Endothelial cell of umbilical vein (primary cell): ENCODE data around the gene STPG4. TPM values are rescaled to one million over a fixed set of nuclear protein-coding genes. Genes with fewer than 3 reads are reported as not detected.

ENCODE experiments used
- BruUV-seq: library from RNA; stranded (reverse); fragments of 400-500 nt; replicated peaks from 2 replicates; lab custom pipeline; 2021; lab: Mats Ljungman, UMichigan
- CTCF ChIA-PET: fragments of 300-600, 350-600 bp; sonication (Branson Sonifier 250); formaldehyde crosslinking; loops from one replicate; lab custom pipeline; 2021; ENCODE audit warnings: antibody characterized with exemption, inconsistent platforms; lab: Charles Lee
- POLR2A ChIA-PET: fragments of 300-600, 350-600 bp; sonication (Branson Sonifier 250); formaldehyde crosslinking; loops from one replicate; lab custom pipeline; 2021; ENCODE audit warnings: antibody characterized with exemption, inconsistent platforms; lab: Charles Lee
- DNase-seq: peaks from one replicate; pipeline ENCODE4 v3.0.0-alpha.2; 2011; ENCODE audit warnings: low read depth, low spot score
- FAIRE-seq: peaks from 2 replicates; lab custom pipeline; 2011; peaks lifted over from hg19 to GRCh38; lab: Jason Lieb, UNC
- H2AFZ ChIP-seq: 2 replicates; pipeline ENCODE4 v1.6.0; 2012; ENCODE audit warnings: low read depth, low read length, control low read depth, inconsistent platforms
- H3K27ac ChIP-seq: 2 replicates; pipeline ENCODE4 v1.5.1; 2011; ENCODE audit warnings: low read depth, mild to moderate bottlenecking, control low read depth, low read length, moderate library complexity; ENCODE audit not compliant: insufficient read depth
- H3K27me3 ChIP-seq, 2 experiments: 2 replicates each; pipeline versions ENCODE4 v1.6.0 to v1.6.1; 2011; ENCODE audit warnings: low read length in 2 of 2, mixed read lengths in 1 of 2; ENCODE audit not compliant: control insufficient read depth in 2 of 2, insufficient read depth in 2 of 2
- H3K36me3 ChIP-seq, 2 experiments: 2 replicates in 1 of 2; 3 replicates in 1 of 2; pipeline ENCODE4 v1.5.1; 2011; ENCODE audit warnings: low read length in 2 of 2, mild to moderate bottlenecking in 1 of 2, moderate library complexity in 1 of 2; ENCODE audit not compliant: control insufficient read depth in 2 of 2, insufficient read depth in 2 of 2; ENCODE audit errors: extremely low read depth in 1 of 2
- H3K4me1 ChIP-seq: 3 replicates; pipeline ENCODE4 v1.5.1; 2011; ENCODE audit warnings: mild to moderate bottlenecking, low read length; ENCODE audit not compliant: control insufficient read depth, insufficient read depth; ENCODE audit errors: extremely low read depth
- H3K4me2 ChIP-seq: 2 replicates; pipeline ENCODE4 v1.6.1; 2011; ENCODE audit warnings: low read length, control low read depth, mixed read lengths; ENCODE audit not compliant: insufficient read depth
- H3K4me3 ChIP-seq, 3 experiments: fragments of 200-600 bp in 1 of 3; sonication (generic), shearing (Covaris generic) in 1 of 3; replicated peaks in 1 of 3; 2 replicates each; pipeline ENCODE4 v1.5.1; 2011 to 2016; ENCODE audit warnings: control low read depth in 3 of 3, low read length in 3 of 3, mild to moderate bottlenecking in 2 of 3, inconsistent platforms in 1 of 3, low read depth in 1 of 3, moderate library complexity in 1 of 3; ENCODE audit not compliant: insufficient read depth in 1 of 3
- H3K79me2 ChIP-seq: 2 replicates; pipeline ENCODE4 v1.6.0; 2012; ENCODE audit warnings: low read length, inconsistent platforms; ENCODE audit not compliant: control insufficient read depth, insufficient read depth
- H3K9ac ChIP-seq: replicated peaks from 2 replicates; pipeline ENCODE3; 2011; ENCODE audit warnings: low read length, control low read depth; ENCODE audit not compliant: insufficient read depth; ENCODE audit errors: extremely low read depth
- H3K9me1 ChIP-seq: replicated peaks from 3 replicates; pipeline ENCODE4 v1.6.0; 2011; ENCODE audit warnings: mild to moderate bottlenecking, low read length; ENCODE audit not compliant: control insufficient read depth, insufficient read depth; ENCODE audit errors: extremely low read depth
- H3K9me3 ChIP-seq: replicated peaks from 2 replicates; pipeline ENCODE4 v1.5.1; 2012; ENCODE audit warnings: low read length, inconsistent platforms; ENCODE audit not compliant: control insufficient read depth, insufficient read depth
- H4K20me1 ChIP-seq: replicated peaks from 2 replicates; pipeline ENCODE3; 2011; ENCODE audit warnings: mild to moderate bottlenecking, low read length; ENCODE audit not compliant: control insufficient read depth, insufficient read depth; ENCODE audit errors: extremely low read depth
- EZH2 ChIP-seq: IDR thresholded peaks from 2 replicates; pipeline ENCODE4 v1.6.1; 2012; ENCODE audit warnings: borderline replicate concordance, low read depth, mild to moderate bottlenecking, moderate library complexity, low read length, inconsistent platforms; ENCODE audit not compliant: severe bottlenecking
- FOS ChIP-seq: IDR thresholded peaks from 2 replicates; pipeline ENCODE4 v1.6.1; 2011; ENCODE audit warnings: mild to moderate bottlenecking, low read length, moderate library complexity, borderline replicate concordance; ENCODE audit not compliant: insufficient read depth
- GATA2 ChIP-seq: IDR thresholded peaks from 2 replicates; pipeline ENCODE4 v1.7.0; 2011; ENCODE audit warnings: low read depth, mild to moderate bottlenecking, moderate library complexity, mixed read lengths, low read length; ENCODE audit not compliant: insufficient read length, insufficient read depth
- JUN ChIP-seq: IDR thresholded peaks from 2 replicates; pipeline ENCODE4 v1.6.1; 2011; ENCODE audit warnings: borderline replicate concordance, low read depth; ENCODE audit not compliant: insufficient read length, insufficient read depth
- MAX ChIP-seq: IDR thresholded peaks from 2 replicates; pipeline ENCODE4 v1.6.1; 2011; ENCODE audit not compliant: insufficient read depth, insufficient read length
- MYC ChIP-seq: IDR thresholded peaks from one replicate; pipeline ENCODE4 v1.6.1; 2011; ENCODE audit warnings: mild to moderate bottlenecking, low read depth, low read length
- POLR2A ChIP-seq: IDR thresholded peaks from 2 replicates; pipeline ENCODE4 v1.6.1; 2012; ENCODE audit warnings: low read depth, mild to moderate bottlenecking, control low read depth, low read length
- POLR2AphosphoS5 ChIP-seq: IDR thresholded peaks from 2 replicates; pipeline ENCODE4 v1.6.1; 2012; ENCODE audit warnings: low read depth, mild to moderate bottlenecking, control low read depth, low read length, moderate library complexity; ENCODE audit not compliant: insufficient read depth
- dilution Hi-C: fragments of 300-500 bp; cut with MboI; formaldehyde crosslinking; loops from one replicate; pipeline ENCODE4 v1.15.0; 2019; ENCODE audit warnings: low sequenced_read_pairs; ENCODE audit not compliant: extremely low pct_ligation_motif_present
- intact Hi-C: fragments of 100-400 bp; cut with micrococcal nuclease; formaldehyde crosslinking; loops from one replicate; pipeline ENCODE4 v1.10.0; 2022
- polyA plus RNA-seq, 4 experiments: library from polyadenylated mRNA; depleted of rRNA in 3 of 4; stranded (reverse) in 3 of 4; unstranded in 1 of 4; fragments of >200 nt; gene quantifications; 2 replicates each; pipeline versions ENCODE4 v1.2.1 to v1.2.3, GENCODE V29; 2011 to 2012; ENCODE audit warnings: missing spikeins in 1 of 4
- total RNA-seq: library from RNA; stranded (reverse); gene quantifications from 2 replicates; pipeline ENCODE4 v1.2.3, GENCODE V29; 2021
- TF ChIP-seq, protein P1 (sequence below), 2 donors: IDR thresholded peaks; 1 replicate in 1 of 2; 2 replicates in 1 of 2; pipeline ENCODE4 v1.5.1; 2011; ENCODE audit warnings: low read length in 2 of 2, mild to moderate bottlenecking in 2 of 2, moderate library complexity in 2 of 2, control low read depth in 1 of 2, inconsistent platforms in 1 of 2, low read depth in 1 of 2; ENCODE audit not compliant: insufficient read depth in 1 of 2; ENCODE audit errors: extremely low read depth in 1 of 2

The STPG4 gene
- total and polyA plus RNA-seq, 2 donors (not counting 3 experiments of a cell fraction or from before 2014, with no cell fraction given) = 0.53 TPM; not detected in 1

- ChIA-PET CTCF (interaction anchor here (1.2 kb wide), 1 partner anchor 20 kb away, joined by 3 read pairs; no protein-coding TSS in a partner anchor), POLR2A (no interaction called here)
- peaks cover 0 to 2% of the 10 kb centered on the region in 2 experiments for H3K36me3 ChIP-seq
- no peaks in the 10 kb centered on the region for H3K9me3 ChIP-seq
- no peaks in the 10 kb centered on the region for H3K9me1 ChIP-seq
- no peak overlapping the region for H3K4me3 ChIP-seq
- H2AFZ ChIP-seq = no peak overlapping the region
- no peaks in the 10 kb centered on the region for H4K20me1 ChIP-seq
- DNase-seq (no peak), FAIRE-seq (no peak)
- no TSS peak for BruUV-seq
- TF ChIP-seq JUN = no peak
- TF ChIP-seq POLR2A = no peak
- TF ChIP-seq POLR2AphosphoS5 = no peak
- TF ChIP-seq MYC = no peak
- TF ChIP-seq MAX = no peak
- TF ChIP-seq FOS = no peak
- TF ChIP-seq, protein P1, sequence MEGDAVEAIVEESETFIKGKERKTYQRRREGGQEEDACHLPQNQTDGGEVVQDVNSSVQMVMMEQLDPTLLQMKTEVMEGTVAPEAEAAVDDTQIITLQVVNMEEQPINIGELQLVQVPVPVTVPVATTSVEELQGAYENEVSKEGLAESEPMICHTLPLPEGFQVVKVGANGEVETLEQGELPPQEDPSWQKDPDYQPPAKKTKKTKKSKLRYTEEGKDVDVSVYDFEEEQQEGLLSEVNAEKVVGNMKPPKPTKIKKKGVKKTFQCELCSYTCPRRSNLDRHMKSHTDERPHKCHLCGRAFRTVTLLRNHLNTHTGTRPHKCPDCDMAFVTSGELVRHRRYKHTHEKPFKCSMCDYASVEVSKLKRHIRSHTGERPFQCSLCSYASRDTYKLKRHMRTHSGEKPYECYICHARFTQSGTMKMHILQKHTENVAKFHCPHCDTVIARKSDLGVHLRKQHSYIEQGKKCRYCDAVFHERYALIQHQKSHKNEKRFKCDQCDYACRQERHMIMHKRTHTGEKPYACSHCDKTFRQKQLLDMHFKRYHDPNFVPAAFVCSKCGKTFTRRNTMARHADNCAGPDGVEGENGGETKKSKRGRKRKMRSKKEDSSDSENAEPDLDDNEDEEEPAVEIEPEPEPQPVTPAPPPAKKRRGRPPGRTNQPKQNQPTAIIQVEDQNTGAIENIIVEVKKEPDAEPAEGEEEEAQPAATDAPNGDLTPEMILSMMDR (IDR thresholded peaks at IDR 0.05; ENCODE audit: extremely low read depth in 1 of 2, insufficient read depth in 1 of 2, low read depth in 1 of 2, low read length in 2 of 2) = no peak
- TF ChIP-seq EZH2 = no peak
- TF ChIP-seq GATA2 = no peak
- dilution Hi-C loops (no loop called here), intact Hi-C loops (no loop called here)
- no peaks in the 10 kb centered on the region for H3K79me2 ChIP-seq
- no peak overlapping the region for H3K27ac ChIP-seq
- peaks cover 41% of the 10 kb centered on the region for H3K4me1 ChIP-seq
- no peaks in the 10 kb centered on the region for H3K27me3 ChIP-seq
- H3K9ac ChIP-seq = no peak overlapping the region
- H3K4me2 ChIP-seq = no peak overlapping the region
These were observed 115.6 kb downstream of the STPG4 start for GRCh38 chr2:47039489-47039870.
